Stomach (tissue), 4 donors: ENCODE data around the gene MKKS.

Source experiments
- CTCF ChIP-seq, 7 experiments: fragments of 450-650 bp in 4 of 7; fragments of 200-600 bp in 3 of 7; sonication (generic) in 3 of 7; IDR thresholded peaks; one replicate each; pipeline ENCODE4 v1.5.1; 2016 to 2019; ENCODE audit warnings: antibody characterized with exemption in 7 of 7, control low read depth in 2 of 7, mild to moderate bottlenecking in 1 of 7
- POLR2A ChIP-seq, 4 donors: fragments of 450-650 bp; IDR thresholded peaks; one replicate each; pipeline ENCODE4 v1.6.1; 2016; ENCODE audit warnings: antibody characterized with exemption in 4 of 4, control low read depth in 2 of 4, mild to moderate bottlenecking in 1 of 4, moderate library complexity in 1 of 4
- POLR2AphosphoS5 ChIP-seq, 3 donors: sonication (generic); formaldehyde crosslinking; IDR thresholded peaks; one replicate each; pipeline ENCODE4 v1.6.1; 2016; ENCODE audit warnings: antibody characterized with exemption in 3 of 3

DNA sequence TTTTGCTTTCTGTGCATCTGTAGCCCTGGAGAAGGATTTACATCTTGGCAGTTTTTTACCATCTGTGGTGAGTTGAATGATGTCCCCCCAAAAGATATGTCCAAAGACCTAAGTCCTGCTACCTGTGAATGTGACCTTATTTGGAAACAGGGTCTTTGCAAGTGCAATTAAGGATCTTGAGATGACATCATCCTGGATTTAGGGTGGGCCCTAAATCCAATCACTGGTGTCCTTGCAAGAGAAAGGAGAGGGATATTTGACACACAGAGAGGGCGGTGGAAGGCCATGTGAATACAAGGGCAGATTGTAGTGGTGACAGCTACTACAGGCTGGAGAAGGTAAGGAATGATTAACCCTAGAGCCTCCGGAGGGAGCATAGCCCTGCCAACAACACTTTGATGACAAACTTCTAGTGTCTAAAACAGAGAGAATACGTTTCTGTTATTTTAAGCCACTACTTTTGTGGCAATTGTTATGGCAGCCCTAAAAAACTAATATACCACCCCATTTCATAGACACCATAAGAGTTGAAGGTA, 35.1 kb downstream of the MKKS start:
- no peak for TF ChIP-seq CTCF (IDR thresholded peaks at IDR 0.05)
- no peak for TF ChIP-seq POLR2A (IDR thresholded peaks at IDR 0.05)
- no peak for TF ChIP-seq POLR2AphosphoS5 (IDR thresholded peaks at IDR 0.05)
